Activated CD4-positive, alpha-beta T cell treated with anti-CD3 and anti-CD28 coated beads, Interleukin-2, amount 50 U/mL, for 16 hours (primary cell): ENCODE measurements around the gene SPATA6.
"Not testable (repeated sequence)": the region's sequence is repeated elsewhere in the genome, so short reads cannot be mapped to it uniquely, and the experiment has no call there.

Experiments
- DNase-seq: peaks from one replicate; pipeline ENCODE4 v3.0.0-alpha.2; 2020

SPATA6 gene

GRCh38 chr1:48338257-48338656 is 133.7 kb downstream of the SPATA6 start:
- DNase-seq = no peak

- DNase-seq = no peak
These were observed 138.7 kb downstream of the SPATA6 start for GRCh38 chr1:48333316-48333715.

GRCh38 chr1:48332115-48332514 is 139.9 kb downstream of the SPATA6 start:
- no peak for DNase-seq

- no peak for DNase-seq
These were observed 142.1 kb downstream of the SPATA6 start for GRCh38 chr1:48329905-48330304.

GRCh38 chr1:48329486-48329885 is 142.5 kb downstream of the SPATA6 start:
- DNase-seq = no peak

GRCh38 chr1:48311829-48312228 is 160.2 kb downstream of the SPATA6 start:
- not testable (repeated sequence) for DNase-seq

GRCh38 chr1:48309564-48310082 is 162.4 kb downstream of the SPATA6 start:
- DNase-seq = no peak

GRCh38 chr1:48302652-48303051 is 169.4 kb downstream of the SPATA6 start:
- no peak for DNase-seq

GRCh38 chr1:48294656-48295055 is 177.3 kb downstream of the SPATA6 start:
- no peak for DNase-seq

GRCh38 chr1:48294094-48294493 is 177.9 kb downstream of the SPATA6 start:
- DNase-seq = not testable (repeated sequence)

GRCh38 chr1:48292706-48293105 is 179.3 kb downstream of the SPATA6 start:
- no peak for DNase-seq

- DNase-seq = no peak
These were observed 180.6 kb downstream of the SPATA6 start for GRCh38 chr1:48291421-48291820.

GRCh38 chr1:48285525-48285924 is 186.5 kb downstream of the SPATA6 start:
- DNase-seq = no peak

- not testable (repeated sequence) for DNase-seq
These were observed 187.1 kb downstream of the SPATA6 start for GRCh38 chr1:48284696-48285420.

- DNase-seq = not testable (repeated sequence)
These were observed 189.7 kb downstream of the SPATA6 start for GRCh38 chr1:48282329-48282728.

GRCh38 chr1:48277437-48277836 is 194.6 kb downstream of the SPATA6 start:
- not testable (repeated sequence) for DNase-seq

- no peak for DNase-seq
These were observed 205.4 kb downstream of the SPATA6 start for GRCh38 chr1:48266576-48266975.

GRCh38 chr1:48263041-48263440 is 209.0 kb downstream of the SPATA6 start:
- DNase-seq = no peak

GRCh38 chr1:48261881-48262400 is 210.1 kb downstream of the SPATA6 start:
- DNase-seq = no peak

- no peak for DNase-seq
These were observed 213.9 kb downstream of the SPATA6 start for GRCh38 chr1:48258106-48258505.

- DNase-seq = no peak
These were observed 217.8 kb downstream of the SPATA6 start for GRCh38 chr1:48254254-48254653.

GRCh38 chr1:48251821-48252220 is 220.2 kb downstream of the SPATA6 start:
- DNase-seq = no peak

- no peak for DNase-seq
These were observed 220.7 kb downstream of the SPATA6 start for GRCh38 chr1:48251323-48251722.

- no peak for DNase-seq
These were observed 221.4 kb downstream of the SPATA6 start for GRCh38 chr1:48250572-48250971.

GRCh38 chr1:48249868-48250267 is 222.1 kb downstream of the SPATA6 start:
- no peak for DNase-seq
